ENCODE measurements around the gene FMN1. TPM values are rescaled to one million over a fixed set of nuclear protein-coding genes. Genes with fewer than 3 reads are reported as not detected.
A peak's percentile ranks its signal among the peaks of the same experiment; 100 is the strongest.

The FMN1 gene
- total RNA-seq, 1 donor from 2014 or later: 4.2 TPM

DNA sequence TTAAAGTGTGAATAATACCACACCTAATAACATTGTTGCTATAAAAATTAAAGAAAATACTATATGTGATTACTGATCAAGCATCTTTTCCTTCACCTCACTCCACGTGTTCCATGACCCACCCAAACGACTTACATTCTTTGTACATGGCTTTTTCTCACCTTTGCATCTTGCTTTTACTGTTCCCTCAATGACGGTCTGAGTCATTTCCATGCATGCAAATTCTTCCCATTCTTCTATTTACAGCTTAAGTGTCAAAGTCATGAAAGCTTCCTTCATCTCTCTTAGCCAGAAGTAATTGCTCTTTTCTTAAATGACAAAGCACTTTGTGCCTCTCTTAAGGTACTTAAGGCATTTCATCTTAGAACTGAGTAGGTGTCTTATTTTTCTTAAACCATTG lies 412.7 kb downstream of the FMN1 start:
- no peaks in the 10 kb centered on the region for H3K27me3 Mint-ChIP-seq (ENCODE audit: unreplicated experiment)
- peaks cover 2% of the 10 kb centered on the region for H3K36me3 Mint-ChIP-seq (ENCODE audit: unreplicated experiment)
- no peak overlapping the region for H3K4me3 Mint-ChIP-seq (ENCODE audit: unreplicated experiment)
- no peak for DNase-seq (ENCODE audit: extremely low spot score, unreplicated experiment)
- H3K4me1 Mint-ChIP-seq (ENCODE audit: unreplicated experiment): peaks cover 2% of the 10 kb centered on the region
- TF ChIP-seq, protein P1, sequence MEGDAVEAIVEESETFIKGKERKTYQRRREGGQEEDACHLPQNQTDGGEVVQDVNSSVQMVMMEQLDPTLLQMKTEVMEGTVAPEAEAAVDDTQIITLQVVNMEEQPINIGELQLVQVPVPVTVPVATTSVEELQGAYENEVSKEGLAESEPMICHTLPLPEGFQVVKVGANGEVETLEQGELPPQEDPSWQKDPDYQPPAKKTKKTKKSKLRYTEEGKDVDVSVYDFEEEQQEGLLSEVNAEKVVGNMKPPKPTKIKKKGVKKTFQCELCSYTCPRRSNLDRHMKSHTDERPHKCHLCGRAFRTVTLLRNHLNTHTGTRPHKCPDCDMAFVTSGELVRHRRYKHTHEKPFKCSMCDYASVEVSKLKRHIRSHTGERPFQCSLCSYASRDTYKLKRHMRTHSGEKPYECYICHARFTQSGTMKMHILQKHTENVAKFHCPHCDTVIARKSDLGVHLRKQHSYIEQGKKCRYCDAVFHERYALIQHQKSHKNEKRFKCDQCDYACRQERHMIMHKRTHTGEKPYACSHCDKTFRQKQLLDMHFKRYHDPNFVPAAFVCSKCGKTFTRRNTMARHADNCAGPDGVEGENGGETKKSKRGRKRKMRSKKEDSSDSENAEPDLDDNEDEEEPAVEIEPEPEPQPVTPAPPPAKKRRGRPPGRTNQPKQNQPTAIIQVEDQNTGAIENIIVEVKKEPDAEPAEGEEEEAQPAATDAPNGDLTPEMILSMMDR (IDR thresholded peaks at IDR 0.05): no peak
- H3K9me3 Mint-ChIP-seq (ENCODE audit: unreplicated experiment): no peaks in the 10 kb centered on the region
- no peak overlapping the region for H3K27ac Mint-ChIP-seq (ENCODE audit: unreplicated experiment)

DNA sequence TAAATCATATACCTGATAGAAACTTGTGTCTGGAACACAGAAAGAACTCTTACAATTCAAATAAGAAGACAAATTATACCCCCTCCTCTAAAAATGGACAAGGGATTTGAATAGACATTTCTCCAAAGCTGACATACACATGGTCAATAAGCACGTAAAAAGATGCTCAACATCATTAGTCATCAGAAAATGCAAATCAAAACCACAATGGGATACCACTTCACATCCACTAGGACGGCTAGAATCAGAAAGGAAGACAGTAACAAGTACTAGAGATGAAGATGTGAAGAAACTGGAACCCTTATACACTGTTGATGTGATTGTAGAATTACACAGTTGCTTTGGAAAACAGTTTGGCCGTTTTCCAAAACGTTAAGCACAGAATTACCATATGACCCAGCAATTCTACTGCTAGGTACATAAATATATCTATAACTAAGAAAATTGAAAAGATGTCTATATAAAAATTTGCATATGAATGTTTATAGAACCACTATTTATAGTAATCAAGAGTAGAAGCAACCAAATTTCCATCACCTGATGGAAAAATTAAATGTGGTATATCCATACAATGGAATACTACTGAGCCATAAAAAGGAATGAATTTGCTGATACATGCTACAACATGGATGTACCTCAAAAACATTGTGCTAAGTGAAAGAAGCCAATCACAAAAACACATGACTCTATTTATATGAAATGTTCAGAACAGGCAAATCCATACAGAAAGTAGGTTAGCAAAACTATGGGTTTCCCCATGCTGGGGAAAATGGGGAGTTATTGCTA lies 415.9 kb downstream of the FMN1 start:
- no peak overlapping the region for H3K27ac Mint-ChIP-seq (ENCODE audit: unreplicated experiment)
- H3K36me3 Mint-ChIP-seq (ENCODE audit: unreplicated experiment): peaks cover 6% of the 10 kb centered on the region
- TF ChIP-seq, protein P1 (IDR thresholded peaks at IDR 0.05): no peak
- no peaks in the 10 kb centered on the region for H3K9me3 Mint-ChIP-seq (ENCODE audit: unreplicated experiment)
- no peak for DNase-seq (ENCODE audit: extremely low spot score, unreplicated experiment)
- H3K4me3 Mint-ChIP-seq (ENCODE audit: unreplicated experiment): no peak overlapping the region
- peaks cover 10% of the 10 kb centered on the region for H3K4me1 Mint-ChIP-seq (ENCODE audit: unreplicated experiment)
- no peaks in the 10 kb centered on the region for H3K27me3 Mint-ChIP-seq (ENCODE audit: unreplicated experiment)

DNA sequence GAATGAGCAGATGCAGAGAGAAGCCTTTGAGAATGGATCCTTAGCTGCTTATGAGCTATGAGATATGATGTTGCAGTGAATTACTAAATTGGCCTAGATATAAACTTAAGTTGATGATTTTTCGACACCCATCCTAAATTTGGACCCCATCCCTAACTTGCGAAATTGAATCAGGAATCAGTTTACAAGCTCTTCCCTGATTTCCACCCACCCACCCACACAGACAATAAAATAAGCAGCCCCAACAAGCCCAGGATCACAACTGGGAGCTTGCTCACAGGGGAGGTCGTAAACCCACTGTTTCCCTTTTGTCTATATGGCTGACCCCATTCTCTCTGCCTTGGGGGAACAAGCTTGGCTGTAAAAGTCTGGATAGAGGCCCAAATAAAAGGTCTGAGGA lies 419.4 kb downstream of the FMN1 start:
- no peak for DNase-seq (ENCODE audit: extremely low spot score, unreplicated experiment)
- Mint-ChIP-seq H3K4me1 (ENCODE audit: unreplicated experiment) (peaks cover 27% of the 10 kb centered on the region), H3K36me3 (ENCODE audit: unreplicated experiment) (peaks cover 11% of the 10 kb centered on the region), H3K4me3 (ENCODE audit: unreplicated experiment) (no peak overlapping the region), H3K27me3 (ENCODE audit: unreplicated experiment) (no peaks in the 10 kb centered on the region), H3K27ac (ENCODE audit: unreplicated experiment) (no peak overlapping the region), H3K9me3 (ENCODE audit: unreplicated experiment) (no peaks in the 10 kb centered on the region)
- TF ChIP-seq, protein P1 (IDR thresholded peaks at IDR 0.05): no peak

DNA sequence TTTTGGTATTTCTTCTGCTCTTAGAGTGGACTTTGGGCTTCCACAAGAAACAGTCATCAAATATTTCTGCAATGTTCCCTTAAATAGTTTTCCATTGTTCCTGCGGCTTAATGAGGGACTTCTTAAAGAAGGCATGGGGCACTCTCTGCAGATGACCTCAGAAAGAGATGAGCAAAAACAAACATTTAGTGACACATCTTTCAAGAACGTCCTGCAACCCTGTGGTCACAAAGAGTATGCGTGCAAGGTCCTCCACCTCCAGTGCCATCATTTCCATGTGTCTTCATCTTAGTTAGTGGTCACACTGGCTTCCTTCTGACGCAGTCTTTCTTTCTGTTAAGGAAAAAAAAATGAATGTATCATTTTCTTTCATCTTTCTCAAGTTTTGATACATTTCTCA lies 420.5 kb downstream of the FMN1 start:
- no peaks in the 10 kb centered on the region for H3K9me3 Mint-ChIP-seq (ENCODE audit: unreplicated experiment)
- no peaks in the 10 kb centered on the region for H3K27me3 Mint-ChIP-seq (ENCODE audit: unreplicated experiment)
- H3K4me1 Mint-ChIP-seq (ENCODE audit: unreplicated experiment): peaks cover 27% of the 10 kb centered on the region
- DNase-seq (ENCODE audit: extremely low spot score, unreplicated experiment): no peak
- TF ChIP-seq, protein P1 (IDR thresholded peaks at IDR 0.05): no peak
- H3K4me3 Mint-ChIP-seq (ENCODE audit: unreplicated experiment): no peak overlapping the region
- H3K36me3 Mint-ChIP-seq (ENCODE audit: unreplicated experiment): peaks cover 11% of the 10 kb centered on the region
- H3K27ac Mint-ChIP-seq (ENCODE audit: unreplicated experiment): peak overlapping the region; percentile 40

DNA sequence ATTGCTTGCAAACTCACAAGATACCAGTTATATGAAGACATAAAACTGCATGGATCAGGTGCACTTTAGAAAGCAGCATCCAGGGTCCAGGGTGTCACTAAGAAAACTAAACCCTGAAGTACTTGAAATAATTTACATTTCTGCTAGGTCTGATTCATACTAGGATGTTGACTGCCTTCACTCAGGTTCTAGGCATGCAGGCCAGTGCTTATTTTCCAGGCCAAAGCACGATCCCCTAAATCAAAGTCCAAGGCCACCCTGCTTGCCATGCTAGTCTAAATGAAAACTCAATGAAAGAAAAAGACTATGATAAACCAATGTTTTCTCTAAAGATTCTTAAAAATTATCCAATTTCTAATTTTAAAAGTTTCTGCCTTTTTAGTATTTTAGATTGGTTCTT lies 427.3 kb downstream of the FMN1 start:
- no peak for DNase-seq (ENCODE audit: extremely low spot score, unreplicated experiment)
- TF ChIP-seq, protein P1 (IDR thresholded peaks at IDR 0.05): no peak
- H3K4me1 Mint-ChIP-seq (ENCODE audit: unreplicated experiment): peaks cover 8% of the 10 kb centered on the region
- no peak overlapping the region for H3K4me3 Mint-ChIP-seq (ENCODE audit: unreplicated experiment)
- no peaks in the 10 kb centered on the region for H3K27me3 Mint-ChIP-seq (ENCODE audit: unreplicated experiment)
- H3K36me3 Mint-ChIP-seq (ENCODE audit: unreplicated experiment): peaks cover 4% of the 10 kb centered on the region
- H3K27ac Mint-ChIP-seq (ENCODE audit: unreplicated experiment): no peak overlapping the region
- no peaks in the 10 kb centered on the region for H3K9me3 Mint-ChIP-seq (ENCODE audit: unreplicated experiment)

Data from osteocyte (in vitro differentiated cells).